Activated CD8-positive, alpha-beta memory T cell treated with anti-CD3 and anti-CD28 coated beads for 4 hours (primary cell): Measurements from ENCODE around the gene ATP2A3.

Experiments
- DNase-seq, 2 donors: peaks; one replicate each; pipeline ENCODE4 v3.0.0-alpha.2; 2020; ENCODE audit warnings: low read depth in 2 of 2

The ATP2A3 gene

GRCh38 chr17:3891626-3892094 lies 72.6 kb downstream of the ATP2A3 start:
- DNase-seq: no peak

DNA sequence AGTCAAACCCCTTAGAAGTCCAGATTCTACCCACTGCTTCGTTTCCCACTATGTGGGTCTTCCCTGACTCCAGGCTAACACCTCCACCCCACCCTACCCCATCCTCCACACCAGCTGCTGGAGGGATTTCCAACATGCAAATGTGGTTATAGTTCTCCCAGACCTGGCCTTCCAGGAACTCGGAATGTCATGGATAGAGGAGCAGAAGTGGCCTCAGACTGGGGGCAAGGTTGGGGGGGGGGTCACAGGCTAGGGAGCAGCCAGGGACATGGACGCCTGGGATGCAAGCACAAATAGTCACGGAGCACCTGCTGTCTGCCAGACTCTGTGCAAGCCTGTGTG lies 73.4 kb downstream of the ATP2A3 start:
- no peak for DNase-seq

DNA sequence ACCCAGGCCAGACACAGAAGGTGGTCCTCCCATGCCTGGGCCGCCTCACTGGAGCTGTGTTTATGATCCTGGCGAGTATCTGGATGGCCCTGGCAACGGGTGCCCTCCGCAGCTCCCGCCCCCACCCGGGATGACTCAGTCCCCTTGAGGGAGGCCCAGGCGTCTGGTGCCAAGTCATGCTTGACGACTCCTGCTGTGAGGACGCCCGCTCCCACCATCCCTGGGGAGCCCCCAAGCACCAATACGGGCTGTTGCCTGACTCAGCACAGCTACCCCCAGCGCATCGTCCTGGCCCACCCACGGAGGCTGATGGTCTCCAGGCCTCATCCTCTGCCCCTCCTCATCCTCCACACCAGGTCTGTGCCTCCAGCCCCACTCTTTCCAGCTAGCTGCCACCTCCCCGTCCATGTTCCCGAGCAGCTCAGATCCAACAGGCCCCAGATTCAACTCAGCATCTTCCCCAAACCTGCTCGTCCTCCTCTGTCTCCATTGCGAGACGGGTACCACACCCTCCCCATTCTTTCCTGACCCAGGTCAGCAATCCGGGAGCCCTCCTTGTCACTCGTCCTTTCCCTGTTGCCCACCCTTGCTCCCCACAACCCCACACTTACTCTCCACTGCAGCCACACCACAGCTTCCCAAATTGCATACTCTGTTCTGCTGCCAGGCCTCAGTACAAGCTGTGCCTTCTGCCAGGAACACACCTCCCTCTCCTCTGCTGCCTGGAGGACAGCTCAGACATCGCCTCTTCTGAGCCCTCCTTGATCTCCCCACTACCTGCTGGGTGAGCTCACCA lies 74.0 kb downstream of the ATP2A3 start:
- no peak for DNase-seq

GRCh38 chr17:3889325-3890012 lies 74.8 kb downstream of the ATP2A3 start:
- DNase-seq: no peak

DNA sequence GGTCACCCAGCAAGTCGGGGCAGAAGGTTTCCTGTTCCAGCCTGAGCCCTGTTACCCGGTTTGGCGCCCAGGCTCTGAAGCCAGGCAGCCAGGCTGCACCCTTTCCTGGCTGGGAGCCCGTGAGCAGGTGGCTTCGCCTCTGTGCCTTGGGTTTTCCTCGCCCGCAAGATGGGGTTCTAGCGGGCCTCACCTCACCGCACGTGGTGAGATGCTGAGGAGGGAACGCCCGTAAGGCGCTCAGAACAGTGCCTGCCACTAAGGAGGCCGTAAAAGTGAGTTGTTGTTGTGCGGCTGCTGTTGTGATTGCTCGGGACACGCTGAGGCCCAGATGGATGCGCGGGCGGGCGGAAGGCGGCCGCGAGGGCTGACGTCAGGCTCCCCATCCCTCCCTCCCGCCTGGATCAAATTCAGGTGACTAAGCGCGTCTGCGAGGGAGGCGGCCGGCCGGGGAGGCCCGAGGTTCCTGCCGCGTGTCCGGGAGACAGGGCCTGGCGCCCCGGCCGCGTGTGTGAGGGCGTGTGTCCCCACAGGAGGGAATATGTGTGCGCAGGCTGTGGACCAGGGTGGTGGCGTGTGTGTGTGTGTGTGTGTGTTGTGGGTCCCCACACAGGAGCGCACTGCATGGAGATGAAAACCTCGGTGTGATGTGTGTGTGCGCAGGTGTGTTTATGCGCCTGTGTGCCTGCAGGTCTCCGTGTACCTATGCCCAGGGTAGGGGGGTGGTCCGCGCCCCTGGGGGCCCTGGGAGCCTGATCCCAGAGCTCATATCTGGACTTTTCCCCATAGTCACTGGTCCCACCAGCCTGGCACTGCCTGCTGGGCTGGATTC lies 75.7 kb downstream of the ATP2A3 start:
- DNase-seq: no peak

DNA sequence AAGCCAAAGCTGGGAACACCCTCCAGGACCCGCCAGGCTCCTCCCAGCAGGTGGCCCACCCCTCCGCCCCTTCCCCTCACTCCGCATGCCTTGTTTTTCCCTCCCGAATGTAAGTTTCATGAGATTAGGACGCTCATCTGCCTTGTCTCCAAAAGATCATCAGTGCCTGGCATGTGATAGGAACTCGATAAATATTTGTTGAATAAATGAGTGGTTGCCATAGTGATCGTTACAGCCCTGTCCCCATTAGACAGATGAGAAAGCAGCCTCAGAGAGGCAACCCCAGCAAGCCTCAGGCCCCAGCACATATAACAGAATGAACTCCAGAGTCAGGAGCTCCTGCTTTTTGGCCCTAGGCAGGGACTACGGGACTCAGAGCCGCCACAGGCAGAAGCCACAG lies 76.4 kb downstream of the ATP2A3 start:
- DNase-seq: no peak

GRCh38 chr17:3887394-3887793 lies 76.8 kb downstream of the ATP2A3 start:
- no peak for DNase-seq

DNA sequence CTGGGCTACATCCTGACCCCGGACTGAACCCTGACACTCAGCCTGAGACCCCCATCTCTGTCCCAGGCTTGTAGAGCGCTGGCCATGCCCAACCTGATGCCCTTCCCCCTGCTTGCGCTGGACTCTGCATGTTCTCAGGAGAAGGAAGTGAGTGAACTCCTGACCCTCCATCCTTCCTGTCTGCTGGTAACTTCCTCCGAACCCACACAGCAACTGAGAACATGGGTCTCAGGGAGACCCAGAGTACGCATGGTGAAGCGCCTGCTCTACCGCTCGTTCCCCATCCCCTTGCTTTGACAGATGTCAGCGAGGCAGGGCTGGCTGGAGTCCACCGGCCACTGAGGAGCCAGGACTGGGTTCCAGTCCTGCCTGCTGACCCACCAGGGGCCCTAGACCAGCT lies 77.5 kb downstream of the ATP2A3 start:
- DNase-seq: no peak

DNA sequence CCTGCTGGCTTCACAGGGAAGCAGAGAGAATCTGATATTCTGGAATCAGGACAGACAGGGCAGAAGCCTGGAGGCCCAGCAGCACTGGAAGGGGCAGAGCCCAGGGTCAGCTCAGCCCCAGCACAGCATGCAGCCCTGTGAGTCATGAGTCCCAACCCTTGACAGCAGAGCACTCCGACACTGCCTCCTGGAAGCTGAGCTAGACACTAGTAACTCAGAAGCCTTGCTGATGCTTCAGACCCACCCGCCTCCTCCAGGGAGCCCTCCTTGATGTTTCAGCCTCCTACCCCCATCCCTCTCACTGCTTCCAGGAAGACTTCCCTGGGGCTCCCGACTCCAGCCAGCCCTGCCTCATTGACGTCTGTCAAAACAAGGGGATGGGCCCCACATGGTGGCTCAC lies 78.3 kb downstream of the ATP2A3 start:
- no peak for DNase-seq

GRCh38 chr17:3885271-3885670 lies 79.0 kb downstream of the ATP2A3 start:
- no peak for DNase-seq

GRCh38 chr17:3884188-3884587 lies 80.0 kb downstream of the ATP2A3 start:
- DNase-seq: no peak

GRCh38 chr17:3882276-3882675 lies 82.0 kb downstream of the ATP2A3 start:
- DNase-seq: no peak

DNA sequence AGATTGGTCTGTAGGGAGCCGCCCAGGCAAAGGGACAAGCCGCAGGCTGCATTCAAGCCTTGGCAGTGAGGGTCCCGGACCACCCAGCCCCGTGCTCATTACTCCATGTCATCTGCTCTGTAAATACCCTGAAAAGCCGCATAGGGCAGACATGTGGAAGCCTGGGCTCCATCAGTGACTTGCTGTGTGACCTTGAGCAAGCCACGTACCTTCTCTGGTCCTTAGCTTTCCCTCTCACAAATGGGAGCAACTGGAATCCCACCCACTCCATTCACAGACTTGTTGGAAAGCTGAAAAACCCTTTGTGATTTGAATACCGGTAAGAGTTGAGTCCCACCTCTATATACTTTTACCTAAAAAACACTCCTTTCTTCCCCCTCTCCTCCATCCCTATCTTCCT lies 83.3 kb downstream of the ATP2A3 start:
- DNase-seq: no peak

GRCh38 chr17:3879591-3880417 lies 84.4 kb downstream of the ATP2A3 start:
- DNase-seq: no peak

DNA sequence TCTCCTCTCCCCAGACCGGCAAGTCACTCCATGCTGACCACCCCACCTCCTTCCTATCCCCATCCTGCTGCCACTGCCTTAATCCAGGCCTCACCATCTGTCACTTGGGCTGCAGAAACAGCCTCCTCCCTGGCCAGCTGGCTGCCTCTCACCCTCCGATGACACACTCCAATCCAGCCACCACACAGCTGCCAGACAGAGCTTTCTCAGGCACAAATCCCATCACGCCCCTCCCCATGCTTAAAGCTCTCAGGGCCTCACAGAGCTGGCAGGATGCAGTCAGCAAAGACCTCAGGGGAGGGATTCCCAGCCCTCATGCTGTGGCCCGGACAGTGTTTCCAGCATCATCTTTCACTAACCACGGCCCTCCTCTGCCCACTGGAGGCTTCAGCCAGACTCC lies 85.1 kb downstream of the ATP2A3 start:
- no peak for DNase-seq

DNA sequence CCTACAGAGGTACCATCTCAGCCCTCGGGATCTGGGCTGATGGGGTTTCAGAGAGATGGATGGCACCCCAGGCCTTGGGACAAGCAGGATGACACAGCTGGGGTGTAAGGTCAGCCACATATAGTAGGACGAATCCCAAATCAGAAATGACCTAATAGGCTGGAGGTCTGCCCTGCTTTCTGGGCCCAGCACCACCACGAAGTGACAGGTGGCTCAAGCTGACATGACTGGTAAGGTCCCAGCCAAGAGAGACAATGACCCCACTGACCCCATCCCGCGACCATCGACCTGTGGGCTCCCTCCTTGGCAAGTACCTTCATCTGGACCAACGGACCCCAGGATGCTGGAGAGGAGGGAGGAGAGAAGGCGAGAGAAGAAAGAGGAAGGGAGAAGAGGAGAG lies 87.0 kb downstream of the ATP2A3 start:
- no peak for DNase-seq

DNA sequence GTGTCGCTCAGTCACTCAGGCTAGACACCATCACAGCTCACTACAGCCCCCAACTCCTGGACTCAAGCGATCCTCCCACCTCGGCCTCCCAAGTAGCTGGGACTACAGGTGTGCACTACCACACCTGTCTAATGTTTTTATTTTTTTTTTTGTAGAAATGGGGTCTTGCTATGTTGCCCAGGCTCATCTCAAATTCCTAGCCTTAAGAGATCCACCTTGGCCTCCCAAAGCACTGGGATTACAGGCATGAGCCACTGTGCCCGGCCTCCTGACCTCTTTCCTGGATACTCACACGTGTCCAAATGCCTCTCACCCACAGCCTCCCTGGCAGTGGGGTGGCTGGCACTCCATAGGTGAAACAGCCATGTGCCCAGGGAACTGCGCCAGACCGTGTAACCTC lies 88.9 kb downstream of the ATP2A3 start:
- no peak for DNase-seq
